ENCODE results near the gene FUNDC2. TPM values are rescaled to one million over a fixed set of nuclear protein-coding genes. Genes with fewer than 3 reads are reported as not detected.
A peak's percentile ranks its signal among the peaks of the same experiment; 100 is the strongest.

FUNDC2 gene
- total and polyA plus RNA-seq, 2 of the 13 experiments (the other 11 are each of a cell fraction or from before 2014, with no cell fraction given): 65.3 to 109 TPM

GRCh38 chrX:155069414-155069813 lies 42.8 kb downstream of the FUNDC2 start:
- POLR2A ChIA-PET: no interaction called here
- in situ Hi-C loops (cut with HindIII; ENCODE audit: extremely low pct_ligation_motif_present, low pct_unique_long_range_greater_than_20kb): no loop called here
- intact Hi-C loops (cut with micrococcal nuclease; ENCODE audit: unreplicated experiment): no loop called here
- Histone ChIP-seq H3K27me3 (ENCODE audit: control insufficient read depth in 1 of 2, insufficient read depth in 2 of 2, low read length in 2 of 2) (no peaks in the 10 kb centered on the region), H3K9me3 (ENCODE audit: low read length) (no peaks in the 10 kb centered on the region), H3K9ac (ENCODE audit: insufficient read depth, low read depth, low read length) (peak overlapping the region; percentile 71; the same call in 1 of the 2 replicates), H3K4me1 (ENCODE audit: insufficient read depth, low read length) (peaks cover 45% of the 10 kb centered on the region), H3K36me3 (replicated peaks in 1 of 2; ENCODE audit: control insufficient read depth in 1 of 2, insufficient read depth in 2 of 2, low read length in 2 of 2) (peaks cover 0 to 6% of the 10 kb centered on the region in 2 experiments; a peak in 1 of 5 replicates), H3K79me2 (ENCODE audit: insufficient read depth, low read length) (peaks cover 25% of the 10 kb centered on the region), H4K20me1 (ENCODE audit: insufficient read depth, low read length) (no peaks in the 10 kb centered on the region), H3K4me2 (ENCODE audit: low read depth, low read length) (peak overlapping the region; percentile 78), H3K27ac (ENCODE audit: extremely low read length, insufficient read depth, low read length) (no peak overlapping the region), H3K4me3 (replicated peaks in 1 of 3; ENCODE audit: insufficient read depth in 1 of 3, low read depth in 2 of 3, low read length in 3 of 3) (peak overlapping the region; percentile 72 to 86 (median 77); a peak in 4 of 6 replicates), H2AFZ (ENCODE audit: low read length) (no peak overlapping the region)
- DNase-seq (ENCODE audit: low spot score) (no peak), FAIRE-seq (no peak), ATAC-seq (no peak)
- no TSS peak for BruUV-seq (replicated peaks)
- CTCF ChIA-PET (ENCODE audit: low intra/inter-chr PET ratio, low total read pairs): no interaction called here
- TF ChIP-seq ZNF572 (CRISPR knock-in tag; IDR thresholded peaks at IDR 0.05) (no peak), DRAP1 (CRISPR knock-in tag; IDR thresholded peaks at IDR 0.05) (no peak), ZNF768 (CRISPR knock-in tag; IDR thresholded peaks at IDR 0.05) (peak; percentile 50; the same call in 1 of the 2 replicates)
- WGBS (ENCODE audit: low lambda C conversion rate): 95% methylated on average over 1 of the region's 1 CpG

GRCh38 chrX:155070038-155070437 lies 43.4 kb downstream of the FUNDC2 start:
- ChIA-PET CTCF (ENCODE audit: low intra/inter-chr PET ratio, low total read pairs) (no interaction called here), POLR2A (interaction anchor here (1.0 kb wide), 1 partner anchor 43 kb away, joined by 4 read pairs; the partner anchor contains the start of gene FUNDC2)
- Histone ChIP-seq H2AFZ (ENCODE audit: low read length) (no peak overlapping the region), H3K27ac (ENCODE audit: extremely low read length, insufficient read depth, low read length) (peak overlapping the region; percentile 77), H3K27me3 (ENCODE audit: control insufficient read depth in 1 of 2, insufficient read depth in 2 of 2, low read length in 2 of 2) (no peaks in the 10 kb centered on the region), H3K4me1 (ENCODE audit: insufficient read depth, low read length) (peaks cover 45% of the 10 kb centered on the region), H3K79me2 (ENCODE audit: insufficient read depth, low read length) (peaks cover 25% of the 10 kb centered on the region), H3K9me3 (ENCODE audit: low read length) (no peaks in the 10 kb centered on the region), H4K20me1 (ENCODE audit: insufficient read depth, low read length) (no peaks in the 10 kb centered on the region), H3K4me2 (ENCODE audit: low read depth, low read length) (peak overlapping the region; percentile 78), H3K36me3 (replicated peaks in 1 of 2; ENCODE audit: control insufficient read depth in 1 of 2, insufficient read depth in 2 of 2, low read length in 2 of 2) (peaks cover 0 to 6% of the 10 kb centered on the region in 2 experiments; a peak in 1 of 5 replicates), H3K4me3 (replicated peaks in 1 of 3; ENCODE audit: insufficient read depth in 1 of 3, low read depth in 2 of 3, low read length in 3 of 3) (peak overlapping the region; percentile 72 to 86 (median 77)), H3K9ac (ENCODE audit: insufficient read depth, low read depth, low read length) (peak overlapping the region; percentile 71)
- DNase-seq (ENCODE audit: low spot score) (no peak), FAIRE-seq (no peak), ATAC-seq (no peak)
- in situ Hi-C loops (cut with HindIII; ENCODE audit: extremely low pct_ligation_motif_present, low pct_unique_long_range_greater_than_20kb) (no loop called here), intact Hi-C loops (cut with micrococcal nuclease; ENCODE audit: unreplicated experiment) (loop anchor here (5.0 kb wide), 1 partner anchor 43 kb away; the partner anchor contains the start of gene FUNDC2)
- TF ChIP-seq ZNF549 (CRISPR knock-in tag; IDR thresholded peaks at IDR 0.05) (no peak), SIN3A (IDR thresholded peaks at IDR 0.05; ENCODE audit: borderline replicate concordance, low read depth, low read length) (no peak), PHF21A (CRISPR knock-in tag; IDR thresholded peaks at IDR 0.05) (no peak), REXO4 (CRISPR knock-in tag; IDR thresholded peaks at IDR 0.05; ENCODE audit: borderline replicate concordance) (no peak), ELK4 (CRISPR knock-in tag; IDR thresholded peaks at IDR 0.05; ENCODE audit: borderline replicate concordance) (no peak), ZNF329 (CRISPR knock-in tag; IDR thresholded peaks at IDR 0.05; ENCODE audit: low read depth) (no peak)
- 1% methylated on average over 12 of the region's 12 CpGs for WGBS (ENCODE audit: low lambda C conversion rate)
- TSS peak; percentile 62 for BruUV-seq (replicated peaks)

Measured in HepG2 (cell line).